IMR-90 (cell line): ENCODE results near the gene PKP3. TPM values are rescaled to one million over a fixed set of nuclear protein-coding genes. Genes with fewer than 3 reads are reported as not detected.

Experiments
- ATAC-seq: fragments of 200-7000 bp; cut with Tn5 transposase; 2 replicates; pipeline ENCODE4 v1.9.1; 2020; ENCODE audit warnings: low read depth, mild to moderate bottlenecking, moderate library complexity
- BruUV-seq: library from RNA; stranded (reverse); fragments of 400-500 nt; replicated peaks from 2 replicates; lab custom pipeline; 2021; lab: Mats Ljungman, UMichigan
- CTCF ChIA-PET: fragments of 300-600 bp; formaldehyde crosslinking; extraction: SDS; loops from one replicate; lab custom pipeline; 2021; ENCODE audit warnings: antibody characterized with exemption; lab: Yijun Ruan, JAX
- POLR2A ChIA-PET: fragments of 300-600 bp; sonication (Branson Sonifier 250); formaldehyde crosslinking; loops from one replicate; lab custom pipeline; 2022; ENCODE audit warnings: antibody characterized with exemption; ENCODE audit not compliant: unreplicated experiment; lab: Charles Lee
- DNase-seq: peaks from one replicate; pipeline ENCODE4 v3.0.0; 2013
- H2AFZ ChIP-seq: replicated peaks from 2 replicates; pipeline ENCODE3; 2013; ENCODE audit warnings: low read length, mild to moderate bottlenecking; ENCODE audit not compliant: poor library complexity
- H2AK5ac ChIP-seq: 2 replicates; pipeline ENCODE4 v1.6.1; 2013; ENCODE audit warnings: low read depth, low read length, inconsistent platforms
- H2AK9ac ChIP-seq: replicated peaks from 2 replicates; pipeline ENCODE3; 2013; ENCODE audit warnings: mild to moderate bottlenecking, low read depth, low read length, moderate library complexity; ENCODE audit not compliant: poor library complexity
- H2BK120ac ChIP-seq: 2 replicates; pipeline ENCODE4 v1.6.1; 2013; ENCODE audit warnings: low read depth, low read length, inconsistent platforms
- H2BK15ac ChIP-seq: 3 replicates; pipeline ENCODE4 v1.6.1; 2013; ENCODE audit warnings: low read depth, low read length, inconsistent platforms
- H2BK20ac ChIP-seq: 2 replicates; pipeline ENCODE4 v1.6.1; 2013; ENCODE audit warnings: low read depth, mild to moderate bottlenecking, inconsistent platforms, low read length, moderate library complexity
- H2BK5ac ChIP-seq: 2 replicates; pipeline ENCODE4 v1.6.1; 2013; ENCODE audit warnings: mild to moderate bottlenecking, low read depth, low read length, inconsistent platforms; ENCODE audit not compliant: poor library complexity, severe bottlenecking
- H3K14ac ChIP-seq: replicated peaks from 2 replicates; pipeline ENCODE4 v1.6.1; 2013; ENCODE audit warnings: low read depth, low read length, inconsistent platforms
- H3K18ac ChIP-seq: 2 replicates; pipeline ENCODE4 v1.6.1; 2013; ENCODE audit warnings: low read depth, low read length, control low read depth
- H3K23ac ChIP-seq: 2 replicates; pipeline ENCODE4 v1.6.1; 2013; ENCODE audit warnings: low read depth, low read length, inconsistent platforms
- H3K27ac ChIP-seq: 2 replicates; pipeline ENCODE4 v1.5.1; 2013; ENCODE audit warnings: mild to moderate bottlenecking, control low read depth, low read length; ENCODE audit not compliant: insufficient read depth
- H3K27me3 ChIP-seq: 2 replicates; pipeline ENCODE4 v1.6.1; 2013; ENCODE audit warnings: low read length; ENCODE audit not compliant: control insufficient read depth, insufficient read depth
- H3K36me3 ChIP-seq: 2 replicates; pipeline ENCODE4 v1.6.1; 2013; ENCODE audit warnings: low read length, mixed read lengths; ENCODE audit not compliant: control insufficient read depth, insufficient read depth
- H3K4ac ChIP-seq: 2 replicates; pipeline ENCODE4 v1.6.1; 2013; ENCODE audit warnings: low read depth, low read length, inconsistent platforms
- H3K4me1 ChIP-seq: 2 replicates; pipeline ENCODE4 v1.6.1; 2013; ENCODE audit warnings: low read length, mixed read lengths; ENCODE audit not compliant: control insufficient read depth, insufficient read depth
- H3K4me2 ChIP-seq: 2 replicates; pipeline ENCODE4 v1.6.1; 2013; ENCODE audit warnings: low read depth, mild to moderate bottlenecking, control low read depth, low read length, moderate library complexity
- H3K4me3 ChIP-seq: 2 replicates; pipeline ENCODE4 v1.5.1; 2013; ENCODE audit warnings: low read depth, mild to moderate bottlenecking, control low read depth, low read length, moderate library complexity; ENCODE audit not compliant: insufficient read depth
- H3K56ac ChIP-seq: 2 replicates; pipeline ENCODE4 v1.6.1; 2013; ENCODE audit warnings: low read length, inconsistent platforms; ENCODE audit not compliant: insufficient read depth; ENCODE audit errors: extremely low read depth
- H3K79me1 ChIP-seq, 2 experiments: 2 replicates each; pipeline ENCODE4 v1.6.1; 2013; ENCODE audit warnings: low read length in 2 of 2, inconsistent platforms in 1 of 2, low read depth in 1 of 2
- H3K9ac ChIP-seq: 2 replicates; pipeline ENCODE4 v1.6.1; 2013; ENCODE audit warnings: low read depth, low read length, control low read depth
- H3K9me1 ChIP-seq: 2 replicates; pipeline ENCODE4 v1.6.1; 2013; ENCODE audit warnings: low read length, inconsistent platforms; ENCODE audit not compliant: insufficient read depth
- H3K9me3 ChIP-seq: 2 replicates; pipeline ENCODE4 v1.6.1; 2013; ENCODE audit warnings: low read length; ENCODE audit not compliant: control insufficient read depth, insufficient read depth
- H4K20me1 ChIP-seq: 2 replicates; pipeline ENCODE4 v1.6.1; 2013; ENCODE audit warnings: low read length, inconsistent platforms; ENCODE audit not compliant: insufficient read depth
- H4K5ac ChIP-seq: 2 replicates; pipeline ENCODE4 v1.6.1; 2013; ENCODE audit warnings: mild to moderate bottlenecking, low read depth, low read length, control low read depth
- H4K8ac ChIP-seq, 2 experiments: 2 replicates each; pipeline ENCODE4 v1.6.1; 2013; ENCODE audit warnings: low read depth in 2 of 2, low read length in 2 of 2, control low read depth in 1 of 2, inconsistent platforms in 1 of 2
- H4K91ac ChIP-seq: 2 replicates; pipeline ENCODE4 v1.6.1; 2013; ENCODE audit warnings: low read depth, low read length, inconsistent platforms; ENCODE audit not compliant: insufficient read depth
- BHLHE40 ChIP-seq: fragments of 150-350 bp; IDR thresholded peaks from 2 replicates; pipeline ENCODE4 v1.6.1; 2016; ENCODE audit warnings: mild to moderate bottlenecking, low read depth, low read length
- CEBPB ChIP-seq: IDR thresholded peaks from 2 replicates; pipeline ENCODE4 v1.6.1; 2012; ENCODE audit warnings: low read depth, low read length, improper control_type of control experiment
- CHD1 ChIP-seq: IDR thresholded peaks from 2 replicates; pipeline ENCODE4 v1.6.1; 2012; ENCODE audit warnings: low read depth, low read length, improper control_type of control experiment
- CTCF ChIP-seq: conservative IDR thresholded peaks from 2 replicates; pipeline ENCODE4 v1.5.1; 2012; ENCODE audit warnings: mild to moderate bottlenecking, low read depth, low read length, improper control_type of control experiment
- ELK1 ChIP-seq: fragments of 150-350 bp; IDR thresholded peaks from 2 replicates; pipeline ENCODE4 v1.6.1; 2016; ENCODE audit warnings: low read depth, mild to moderate bottlenecking, low read length, moderate library complexity, borderline replicate concordance
- FOS ChIP-seq: fragments of 150-350 bp; IDR thresholded peaks from 2 replicates; pipeline ENCODE4 v1.6.1; 2016; ENCODE audit warnings: low read depth, low read length
- MAFK ChIP-seq: IDR thresholded peaks from 2 replicates; pipeline ENCODE4 v1.6.1; 2012; ENCODE audit warnings: low read depth, low read length, improper control_type of control experiment
- MAZ ChIP-seq: IDR thresholded peaks from 2 replicates; pipeline ENCODE4 v1.6.1; 2012; ENCODE audit warnings: low read depth, mild to moderate bottlenecking, low read length, improper control_type of control experiment, moderate library complexity, borderline replicate concordance
- MXI1 ChIP-seq: IDR thresholded peaks from 2 replicates; pipeline ENCODE4 v1.6.1; 2012; ENCODE audit warnings: low read depth, mild to moderate bottlenecking, low read length, moderate library complexity, borderline replicate concordance
- NFE2L2 ChIP-seq: fragments of 150-350 bp; IDR thresholded peaks from 2 replicates; pipeline ENCODE4 v1.6.1; 2016; ENCODE audit warnings: low read depth, mild to moderate bottlenecking, low read length
- POLR2A ChIP-seq: IDR thresholded peaks from 2 replicates; pipeline ENCODE4 v1.6.1; 2012; ENCODE audit warnings: mild to moderate bottlenecking, low read depth, low read length
- RCOR1 ChIP-seq: IDR thresholded peaks from 2 replicates; pipeline ENCODE4 v1.6.1; 2012; ENCODE audit warnings: mild to moderate bottlenecking, low read length, improper control_type of control experiment; ENCODE audit not compliant: insufficient replicate concordance
- RFX5 ChIP-seq: IDR thresholded peaks from 2 replicates; pipeline ENCODE4 v1.8.0; 2012; ENCODE audit warnings: low read depth, mild to moderate bottlenecking, low read length, moderate library complexity
- SMC3 ChIP-seq: fragments of 150-350 bp; IDR thresholded peaks from 2 replicates; pipeline ENCODE4 v1.6.1; 2016; ENCODE audit warnings: low read depth, mild to moderate bottlenecking, antibody characterized with exemption, low read length, moderate library complexity
- USF2 ChIP-seq: fragments of 150-350 bp; IDR thresholded peaks from 2 replicates; pipeline ENCODE4 v1.6.1; 2017; ENCODE audit warnings: mild to moderate bottlenecking, antibody characterized with exemption, low read length, low read depth
- WGBS, 2 experiments: methylation state at CpG; one replicate each; pipeline versions ENCODE4 v1.1.5 to v1.1.7; 2013; ENCODE audit warnings: missing lambda C conversion rate in 2 of 2; ENCODE audit not compliant: insufficient read length in 1 of 2; ENCODE audit errors: extremely low coverage in 2 of 2; 5-methylcytosine and 5-hydroxymethylcytosine counted together
- dilution Hi-C: fragments of 300-500 bp; cut with HindIII; formaldehyde crosslinking; loops from one replicate; pipeline ENCODE4 v1.14.3; 2018; ENCODE audit warnings: low sequenced_read_pairs; ENCODE audit not compliant: unreplicated experiment
- in situ Hi-C: fragments of 300-500 bp; cut with MboI; formaldehyde crosslinking; loops from 3 replicates; pipeline ENCODE4 v1.14.3; 2019; ENCODE audit warnings: low sequenced_read_pairs, inconsistent platforms, mixed read lengths
- intact Hi-C: fragments of 100-400 bp; cut with micrococcal nuclease; formaldehyde crosslinking; loops from 2 replicates; pipeline ENCODE4 v1.10.0; 2022
- polyA plus RNA-seq, 3 experiments: library from polyadenylated mRNA; depleted of rRNA; stranded (reverse); fragments of >200 nt; gene quantifications; 2 replicates each; pipeline ENCODE4 v1.2.3, GENCODE V29; 2012; ENCODE audit warnings: low replicate concordance in 1 of 3
- total RNA-seq: library from RNA; depleted of rRNA; stranded (reverse); fragments of >200 nt; gene quantifications from 2 replicates; pipeline ENCODE4 v1.2.3, GENCODE V29; 2012

PKP3 gene
- total and polyA plus RNA-seq, 2 of the 4 experiments (the other 2 are of a cell fraction), result 1.5 to 2.2 TPM

- in situ Hi-C loops, result no loop called here
- intact Hi-C loops, result no loop called here
Measured at GRCh38 chr11:376531-377173, 17.4 kb upstream of the PKP3 start.

More at GRCh38 chr11:376531-377173, 17.4 kb upstream of the PKP3 start:
- H2AK9ac ChIP-seq, result no peak overlapping the region
- H2BK120ac ChIP-seq, result no peak overlapping the region
- H2AK5ac ChIP-seq, result no peak overlapping the region
- H3K9ac ChIP-seq, result no peak overlapping the region
- no peak overlapping the region for H3K14ac ChIP-seq
- ChIA-PET CTCF (no interaction called here), POLR2A (no interaction called here)
- no peak overlapping the region for H3K56ac ChIP-seq
- H2BK20ac ChIP-seq, result no peak overlapping the region
- 0 out of 2 replicates have a peak, but pooled peaks cover 1% of the 10 kb centered on the region for H4K20me1 ChIP-seq
- no peaks in the 10 kb centered on the region for H3K9me3 ChIP-seq
- dilution Hi-C loops, result no loop called here
- H3K4me3 ChIP-seq, result no peak overlapping the region
- H3K18ac ChIP-seq, result no peak overlapping the region
- H3K27ac ChIP-seq, result no peak overlapping the region
- H4K5ac ChIP-seq, result no peak overlapping the region
- WGBS, 2 experiments, result 98% methylated on average over 33 of the region's 70 CpGs; no CpG with 5 or more reads in 1 of the 2 experiments
- H3K79me1 ChIP-seq, result no peaks in the 10 kb centered on the region
- no TSS peak for BruUV-seq
- H2BK15ac ChIP-seq, result no peak overlapping the region
- H3K27me3 ChIP-seq, result no peaks in the 10 kb centered on the region
- H3K4me1 ChIP-seq, result no peaks in the 10 kb centered on the region
- no peak for ATAC-seq
- no peak for TF ChIP-seq RCOR1
- TF ChIP-seq SMC3, result no peak
- no peak for TF ChIP-seq MAZ
- no peak for TF ChIP-seq ELK1
- no peak for TF ChIP-seq POLR2A
- no peak for TF ChIP-seq USF2
- no peak for TF ChIP-seq NFE2L2
- TF ChIP-seq CEBPB, result no peak
- no peak for TF ChIP-seq RFX5
- TF ChIP-seq CHD1, result no peak
- TF ChIP-seq BHLHE40, result no peak
- TF ChIP-seq FOS, result no peak
- TF ChIP-seq MXI1, result no peak
- TF ChIP-seq CTCF, result no peak
- TF ChIP-seq MAFK, result no peak
- H3K4ac ChIP-seq, result no peak overlapping the region
- H4K91ac ChIP-seq, result no peak overlapping the region
- no peak overlapping the region for H3K4me2 ChIP-seq
- H3K36me3 ChIP-seq, result peaks cover 56% of the 10 kb centered on the region
- H2BK5ac ChIP-seq, result no peak overlapping the region
- no peak overlapping the region for H3K23ac ChIP-seq
- H3K9me1 ChIP-seq, result no peaks in the 10 kb centered on the region
- DNase-seq, result no peak
- no peak overlapping the region for H4K8ac ChIP-seq
- no peak overlapping the region for H2AFZ ChIP-seq
